ENCODE measurements around the gene TMPRSS6.

DNA sequence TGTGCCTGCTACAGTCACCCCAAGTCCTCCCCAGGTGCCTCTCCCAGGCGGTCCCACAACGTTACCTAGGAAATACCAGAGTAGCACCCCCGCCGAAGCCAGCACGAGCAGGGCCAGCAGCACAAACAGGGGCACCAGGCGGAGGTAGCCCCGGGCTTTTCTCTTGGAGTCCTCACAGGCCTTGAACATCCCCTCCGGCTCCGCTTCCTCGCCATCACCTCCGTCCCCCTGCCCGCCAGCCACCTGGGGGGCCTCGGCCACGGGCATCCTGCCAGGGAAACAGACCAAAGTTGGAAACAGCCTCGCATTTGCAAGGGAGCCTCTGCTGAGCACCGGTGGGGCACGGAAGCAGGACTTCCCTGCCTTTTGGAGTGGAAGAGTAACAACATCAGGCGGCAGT is 6.4 kb downstream of the TMPRSS6 start:
- TF ChIP-seq, protein P1, sequence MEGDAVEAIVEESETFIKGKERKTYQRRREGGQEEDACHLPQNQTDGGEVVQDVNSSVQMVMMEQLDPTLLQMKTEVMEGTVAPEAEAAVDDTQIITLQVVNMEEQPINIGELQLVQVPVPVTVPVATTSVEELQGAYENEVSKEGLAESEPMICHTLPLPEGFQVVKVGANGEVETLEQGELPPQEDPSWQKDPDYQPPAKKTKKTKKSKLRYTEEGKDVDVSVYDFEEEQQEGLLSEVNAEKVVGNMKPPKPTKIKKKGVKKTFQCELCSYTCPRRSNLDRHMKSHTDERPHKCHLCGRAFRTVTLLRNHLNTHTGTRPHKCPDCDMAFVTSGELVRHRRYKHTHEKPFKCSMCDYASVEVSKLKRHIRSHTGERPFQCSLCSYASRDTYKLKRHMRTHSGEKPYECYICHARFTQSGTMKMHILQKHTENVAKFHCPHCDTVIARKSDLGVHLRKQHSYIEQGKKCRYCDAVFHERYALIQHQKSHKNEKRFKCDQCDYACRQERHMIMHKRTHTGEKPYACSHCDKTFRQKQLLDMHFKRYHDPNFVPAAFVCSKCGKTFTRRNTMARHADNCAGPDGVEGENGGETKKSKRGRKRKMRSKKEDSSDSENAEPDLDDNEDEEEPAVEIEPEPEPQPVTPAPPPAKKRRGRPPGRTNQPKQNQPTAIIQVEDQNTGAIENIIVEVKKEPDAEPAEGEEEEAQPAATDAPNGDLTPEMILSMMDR (IDR thresholded peaks at IDR 0.05): no peak
- TF ChIP-seq POLR2AphosphoS5 (IDR thresholded peaks at IDR 0.05; ENCODE audit: insufficient read depth in 1 of 2, low read depth in 1 of 2) (no peak), POLR2A (IDR thresholded peaks at IDR 0.05) (no peak)
